Measurements from ENCODE around the gene SUPT3H. TPM values are rescaled to one million over a fixed set of nuclear protein-coding genes. Genes with fewer than 3 reads are reported as not detected.

Gene SUPT3H
- total and polyA plus RNA-seq, 4 donors = 2.3 to 9.4 (median 5.8) TPM

GRCh38 chr6:45314146-45314545, 63.6 kb downstream of the SUPT3H start:
- Histone ChIP-seq H3K9me3 (ENCODE audit: control insufficient read depth, low read length) (no peaks in the 10 kb centered on the region), H3K4me3 (ENCODE audit: low read length in 2 of 2) (no peak overlapping the region), H3K4me1 (ENCODE audit: control insufficient read depth in 1 of 2, insufficient read depth in 2 of 2, low read length in 2 of 2) (no peaks in the 10 kb centered on the region), H3K36me3 (ENCODE audit: control insufficient read depth in 1 of 2, insufficient read depth in 2 of 2, low read length in 1 of 2) (no peaks in the 10 kb centered on the region), H3K27me3 (ENCODE audit: control insufficient read depth in 1 of 2, insufficient read depth in 2 of 2, low read length in 1 of 2) (no peaks in the 10 kb centered on the region), H3K27ac (ENCODE audit: low read depth in 1 of 2, low read length in 2 of 2) (no peak overlapping the region)
- no peak for DNase-seq
- ATAC-seq (ENCODE audit: low FRiP score) = no peak
- 41 to 43% methylated on average over 5 of the region's 5 CpGs for WGBS, 2 donors
- intact Hi-C loops (cut with DNase I) = no loop called here

GRCh38 chr6:45310118-45310788, 67.5 kb downstream of the SUPT3H start:
- 93% methylated on average over 7 of the region's 7 CpGs for WGBS, 2 donors
- Histone ChIP-seq H3K4me3 (ENCODE audit: low read length in 2 of 2) (no peak overlapping the region), H3K27me3 (ENCODE audit: control insufficient read depth in 1 of 2, insufficient read depth in 2 of 2, low read length in 1 of 2) (no peaks in the 10 kb centered on the region), H3K4me1 (ENCODE audit: control insufficient read depth in 1 of 2, insufficient read depth in 2 of 2, low read length in 2 of 2) (no peaks in the 10 kb centered on the region), H3K9me3 (ENCODE audit: control insufficient read depth, low read length) (peaks cover 1% of the 10 kb centered on the region), H3K36me3 (ENCODE audit: control insufficient read depth in 1 of 2, insufficient read depth in 2 of 2, low read length in 1 of 2) (no peaks in the 10 kb centered on the region), H3K27ac (ENCODE audit: low read depth in 1 of 2, low read length in 2 of 2) (no peak overlapping the region)
- ATAC-seq (ENCODE audit: low FRiP score) (no peak), DNase-seq (no peak)
- intact Hi-C loops (cut with DNase I) = no loop called here

- intact Hi-C loops (cut with DNase I) = no loop called here
Observed at GRCh38 chr6:45305546-45305945, 72.2 kb downstream of the SUPT3H start.

GRCh38 chr6:45302832-45303231, 74.9 kb downstream of the SUPT3H start:
- Histone ChIP-seq H3K27me3 (ENCODE audit: control insufficient read depth in 1 of 2, insufficient read depth in 2 of 2, low read length in 1 of 2) (no peaks in the 10 kb centered on the region), H3K4me3 (ENCODE audit: low read length in 2 of 2) (no peak overlapping the region), H3K9me3 (ENCODE audit: control insufficient read depth, low read length) (peaks cover 1% of the 10 kb centered on the region), H3K27ac (ENCODE audit: low read depth in 1 of 2, low read length in 2 of 2) (no peak overlapping the region), H3K4me1 (ENCODE audit: control insufficient read depth in 1 of 2, insufficient read depth in 2 of 2, low read length in 2 of 2) (no peaks in the 10 kb centered on the region), H3K36me3 (ENCODE audit: control insufficient read depth in 1 of 2, insufficient read depth in 2 of 2, low read length in 1 of 2) (no peaks in the 10 kb centered on the region)
- ATAC-seq (ENCODE audit: low FRiP score) (no peak), DNase-seq (no peak)
- 97 to 99% methylated on average over 3 of the region's 3 CpGs for WGBS, 2 donors
- intact Hi-C loops (cut with DNase I) = no loop called here

More at GRCh38 chr6:45305546-45305945, 72.2 kb downstream of the SUPT3H start:
- H3K27me3 ChIP-seq (ENCODE audit: control insufficient read depth in 1 of 2, insufficient read depth in 2 of 2, low read length in 1 of 2) = no peaks in the 10 kb centered on the region
- H3K4me3 ChIP-seq (ENCODE audit: low read length in 2 of 2) = no peak overlapping the region
- H3K4me1 ChIP-seq (ENCODE audit: control insufficient read depth in 1 of 2, insufficient read depth in 2 of 2, low read length in 2 of 2) = no peaks in the 10 kb centered on the region
- ATAC-seq (ENCODE audit: low FRiP score) (no peak), DNase-seq (no peak)
- peaks cover 1% of the 10 kb centered on the region for H3K9me3 ChIP-seq (ENCODE audit: control insufficient read depth, low read length)
- WGBS, 2 donors = 79 to 83% methylated on average over 1 of the region's 1 CpG
- no peak overlapping the region for H3K27ac ChIP-seq (ENCODE audit: low read depth in 1 of 2, low read length in 2 of 2)
- H3K36me3 ChIP-seq (ENCODE audit: control insufficient read depth in 1 of 2, insufficient read depth in 2 of 2, low read length in 1 of 2) = no peaks in the 10 kb centered on the region

- Histone ChIP-seq H3K36me3 (ENCODE audit: control insufficient read depth in 1 of 2, insufficient read depth in 2 of 2, low read length in 1 of 2) (no peaks in the 10 kb centered on the region), H3K4me1 (ENCODE audit: control insufficient read depth in 1 of 2, insufficient read depth in 2 of 2, low read length in 2 of 2) (no peaks in the 10 kb centered on the region), H3K4me3 (ENCODE audit: low read length in 2 of 2) (no peak overlapping the region), H3K27ac (ENCODE audit: low read depth in 1 of 2, low read length in 2 of 2) (no peak overlapping the region), H3K9me3 (ENCODE audit: control insufficient read depth, low read length) (peaks cover 1% of the 10 kb centered on the region), H3K27me3 (ENCODE audit: control insufficient read depth in 1 of 2, insufficient read depth in 2 of 2, low read length in 1 of 2) (no peaks in the 10 kb centered on the region)
- intact Hi-C loops (cut with DNase I) = no loop called here
- DNase-seq (no peak), ATAC-seq (ENCODE audit: low FRiP score) (no peak)
- 65 to 97% methylated on average over 2 to 3 of the region's 3 CpGs for WGBS, 2 donors
Observed at GRCh38 chr6:45301348-45302142, 76.2 kb downstream of the SUPT3H start.

- no peak for ATAC-seq (ENCODE audit: low FRiP score)
- H3K4me1 ChIP-seq (ENCODE audit: control insufficient read depth in 1 of 2, insufficient read depth in 2 of 2, low read length in 2 of 2) = no peaks in the 10 kb centered on the region
- no peak overlapping the region for H3K27ac ChIP-seq (ENCODE audit: low read depth in 1 of 2, low read length in 2 of 2)
- intact Hi-C loops (cut with DNase I) = no loop called here
- no peaks in the 10 kb centered on the region for H3K36me3 ChIP-seq (ENCODE audit: control insufficient read depth in 1 of 2, insufficient read depth in 2 of 2, low read length in 1 of 2)
- no peaks in the 10 kb centered on the region for H3K27me3 ChIP-seq (ENCODE audit: control insufficient read depth in 1 of 2, insufficient read depth in 2 of 2, low read length in 1 of 2)
- DNase-seq = no peak
- 94 to 98% methylated on average over 1 of the region's 1 CpG for WGBS, 2 donors
- H3K4me3 ChIP-seq (ENCODE audit: low read length in 2 of 2) = no peak overlapping the region
- H3K9me3 ChIP-seq (ENCODE audit: control insufficient read depth, low read length) = no peaks in the 10 kb centered on the region
Observed at GRCh38 chr6:45300736-45301135, 77.0 kb downstream of the SUPT3H start.

GRCh38 chr6:45299096-45299581, 78.6 kb downstream of the SUPT3H start:
- intact Hi-C loops (cut with DNase I) = no loop called here
- DNase-seq (no peak), ATAC-seq (ENCODE audit: low FRiP score) (no peak)
- Histone ChIP-seq H3K27ac (ENCODE audit: low read depth in 1 of 2, low read length in 2 of 2) (no peak overlapping the region), H3K9me3 (ENCODE audit: control insufficient read depth, low read length) (no peaks in the 10 kb centered on the region), H3K4me3 (ENCODE audit: low read length in 2 of 2) (no peak overlapping the region), H3K36me3 (ENCODE audit: control insufficient read depth in 1 of 2, insufficient read depth in 2 of 2, low read length in 1 of 2) (no peaks in the 10 kb centered on the region), H3K27me3 (ENCODE audit: control insufficient read depth in 1 of 2, insufficient read depth in 2 of 2, low read length in 1 of 2) (no peaks in the 10 kb centered on the region), H3K4me1 (ENCODE audit: control insufficient read depth in 1 of 2, insufficient read depth in 2 of 2, low read length in 2 of 2) (no peaks in the 10 kb centered on the region)
- WGBS, 2 donors = 96% methylated on average over 3 of the region's 3 CpGs

GRCh38 chr6:45297320-45297719, 80.4 kb downstream of the SUPT3H start:
- Histone ChIP-seq H3K4me1 (ENCODE audit: control insufficient read depth in 1 of 2, insufficient read depth in 2 of 2, low read length in 2 of 2) (no peaks in the 10 kb centered on the region), H3K36me3 (ENCODE audit: control insufficient read depth in 1 of 2, insufficient read depth in 2 of 2, low read length in 1 of 2) (no peaks in the 10 kb centered on the region), H3K27ac (ENCODE audit: low read depth in 1 of 2, low read length in 2 of 2) (no peak overlapping the region), H3K4me3 (ENCODE audit: low read length in 2 of 2) (no peak overlapping the region), H3K9me3 (ENCODE audit: control insufficient read depth, low read length) (no peaks in the 10 kb centered on the region), H3K27me3 (ENCODE audit: control insufficient read depth in 1 of 2, insufficient read depth in 2 of 2, low read length in 1 of 2) (no peaks in the 10 kb centered on the region)
- DNase-seq (no peak), ATAC-seq (ENCODE audit: low FRiP score) (no peak)
- intact Hi-C loops (cut with DNase I) = no loop called here
